Measurements from ENCODE around the gene OR1C1.
"Not testable (repeated sequence)": the region's sequence is repeated elsewhere in the genome, so short reads cannot be mapped to it uniquely, and the experiment has no call there.

OR1C1 gene, protein sequence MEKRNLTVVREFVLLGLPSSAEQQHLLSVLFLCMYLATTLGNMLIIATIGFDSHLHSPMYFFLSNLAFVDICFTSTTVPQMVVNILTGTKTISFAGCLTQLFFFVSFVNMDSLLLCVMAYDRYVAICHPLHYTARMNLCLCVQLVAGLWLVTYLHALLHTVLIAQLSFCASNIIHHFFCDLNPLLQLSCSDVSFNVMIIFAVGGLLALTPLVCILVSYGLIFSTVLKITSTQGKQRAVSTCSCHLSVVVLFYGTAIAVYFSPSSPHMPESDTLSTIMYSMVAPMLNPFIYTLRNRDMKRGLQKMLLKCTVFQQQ

DNA sequence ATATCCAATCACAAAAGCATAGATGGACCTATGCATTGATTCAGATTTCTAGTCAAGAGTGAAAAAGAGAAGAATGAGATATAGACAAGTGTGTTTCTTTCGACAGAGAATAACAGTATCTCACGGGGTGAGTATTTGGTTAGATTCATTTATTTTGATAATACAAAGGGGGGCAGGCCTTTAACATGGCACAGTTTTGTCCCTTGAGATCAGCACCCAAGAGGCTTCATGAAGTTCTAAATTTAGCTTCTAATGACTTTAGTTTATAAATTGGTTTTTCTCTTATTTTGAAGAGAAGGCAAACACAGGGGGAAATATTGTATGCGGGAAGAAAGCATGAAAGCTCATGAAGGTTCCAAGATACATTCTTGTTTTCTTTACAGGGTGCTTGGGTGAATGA is at the start of gene OR1C1:
Gene OR1C1, minus strand, starts transcription at position 101 of the 400 bp plus-strand sequence. CDS start 2,150 bp downstream, outside the sequence.
- no peak for TF ChIP-seq CTCF (IDR thresholded peaks at IDR 0.05; ENCODE audit: low read depth, low read length)
- no peak within 1 kb of the TSS for H3K4me3 ChIP-seq (ENCODE audit: low read depth, low read length)

GRCh38 chr1:247797518-247797917 is 37.2 kb upstream of the OR1C1 start:
- TF ChIP-seq CTCF (IDR thresholded peaks at IDR 0.05; ENCODE audit: low read depth, low read length): no peak

DNA sequence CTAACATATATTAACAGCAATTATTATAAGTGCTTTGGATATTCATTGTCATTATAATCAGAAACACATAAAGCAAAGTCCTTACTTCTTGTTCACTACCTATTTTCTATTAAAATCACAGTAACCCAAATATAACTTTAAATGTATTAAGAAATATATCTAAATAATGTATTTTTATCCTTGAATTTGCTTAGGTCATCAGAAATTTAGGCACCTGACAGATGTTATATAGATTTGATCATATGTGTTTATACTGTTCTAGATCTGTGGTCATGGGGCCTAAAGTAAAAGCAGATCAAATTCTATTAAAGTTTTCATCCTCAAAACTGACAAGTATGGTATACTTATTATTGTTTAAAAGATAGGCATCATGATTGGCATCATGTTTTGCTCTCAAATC is 9.2 kb upstream of the OR1C1 start:
- H3K4me3 ChIP-seq (ENCODE audit: low read depth, low read length): no peak overlapping the region
- TF ChIP-seq CTCF (IDR thresholded peaks at IDR 0.05; ENCODE audit: low read depth, low read length): no peak

More at GRCh38 chr1:247797518-247797917, 37.2 kb upstream of the OR1C1 start:
- H3K4me3 ChIP-seq (ENCODE audit: low read depth, low read length): no peak overlapping the region

- not testable (repeated sequence) for H3K4me3 ChIP-seq (ENCODE audit: low read depth, low read length)
Observed at GRCh38 chr1:247754311-247754710, 6.0 kb downstream of the OR1C1 start.

GRCh38 chr1:247749870-247750269 is 10.5 kb downstream of the OR1C1 start:
- no peak overlapping the region for H3K4me3 ChIP-seq (ENCODE audit: low read depth, low read length)
- TF ChIP-seq CTCF (IDR thresholded peaks at IDR 0.05; ENCODE audit: low read depth, low read length): no peak

GRCh38 chr1:247748041-247748440 is 12.3 kb downstream of the OR1C1 start, which contains the start of gene OR14A2:
TSS of gene OR14A2 (minus strand) at chr1:247748141.
- TF ChIP-seq CTCF (IDR thresholded peaks at IDR 0.05; ENCODE audit: low read depth, low read length): no peak
- no peak within 1 kb of the TSS for H3K4me3 ChIP-seq (ENCODE audit: low read depth, low read length)

DNA sequence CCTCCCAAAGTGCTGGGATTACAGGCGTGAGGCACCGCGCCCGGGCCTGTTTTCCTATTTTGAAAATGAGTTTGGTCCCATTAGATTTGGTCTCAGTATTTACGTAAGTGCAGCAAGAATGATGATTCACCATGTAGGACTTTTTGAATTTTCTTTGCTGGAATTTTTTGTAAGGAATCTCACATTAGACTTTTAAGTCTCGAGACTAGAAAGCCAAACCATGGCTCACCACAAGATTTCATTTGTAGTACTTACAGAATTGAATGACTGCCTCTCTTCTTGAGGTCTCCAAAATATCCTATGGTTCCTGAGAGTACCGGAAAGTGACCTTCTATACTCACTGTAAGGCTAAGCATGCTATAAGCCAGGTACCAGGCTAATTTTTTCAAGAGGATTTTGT is 12.7 kb downstream of the OR1C1 start:
- H3K4me3 ChIP-seq (ENCODE audit: low read depth, low read length): no peak overlapping the region
- no peak for TF ChIP-seq CTCF (IDR thresholded peaks at IDR 0.05; ENCODE audit: low read depth, low read length)

Measured in WI38 (cell line).